Ureter (tissue), 1 donor: ENCODE measurements around the gene ICAM1. TPM values are rescaled to one million over a fixed set of nuclear protein-coding genes. Genes with fewer than 3 reads are reported as not detected.
"Not testable (repeated sequence)": the region's sequence is repeated elsewhere in the genome, so short reads cannot be mapped to it uniquely, and the experiment has no call there.

ENCODE experiments used
- DNase-seq: peaks from one replicate; pipeline ENCODE4 v3.0.0-alpha.2; 2020; ENCODE audit warnings: low spot score
- total RNA-seq: library from RNA; stranded (reverse); gene quantifications from one replicate; pipeline ENCODE4 v1.2.4, GENCODE V29; 2023
- donor health status: DM: yes; HTN: yes; CAD: no.

The ICAM1 gene
- total RNA-seq, 1 donor from 2014 or later, result 20.4 TPM

GRCh38 chr19:10277795-10278589, 7.1 kb downstream of the ICAM1 start:
- no peak for DNase-seq

GRCh38 chr19:10278935-10279334, 8.0 kb downstream of the ICAM1 start:
- DNase-seq, result no peak

- no peak for DNase-seq
These were observed 9.0 kb downstream of the ICAM1 start for GRCh38 chr19:10279737-10280442.

GRCh38 chr19:10282043-10282442, 11.1 kb downstream of the ICAM1 start:
- DNase-seq, result not testable (repeated sequence)

GRCh38 chr19:10283301-10284064, 12.6 kb downstream of the ICAM1 start:
- no peak for DNase-seq

- DNase-seq, result no peak
These were observed 13.4 kb downstream of the ICAM1 start for GRCh38 chr19:10284065-10284959.

GRCh38 chr19:10284960-10285278, 14.0 kb downstream of the ICAM1 start:
- no peak for DNase-seq

GRCh38 chr19:10285393-10285792, 14.5 kb downstream of the ICAM1 start:
- DNase-seq, result no peak

GRCh38 chr19:10286803-10287737, 16.1 kb downstream of the ICAM1 start, which contains the start of gene ICAM4:
Gene ICAM4, plus strand, starts transcription at chr19:10286955. Its CDS starts 58 bp downstream, at chr19:10287013.
- DNase-seq, result no peak

GRCh38 chr19:10288662-10289166, 17.8 kb downstream of the ICAM1 start:
- no peak for DNase-seq

GRCh38 chr19:10289167-10289835, 18.4 kb downstream of the ICAM1 start:
- no peak for DNase-seq

- DNase-seq, result no peak
These were observed 19.0 kb downstream of the ICAM1 start, which contains the start of gene ICAM5 for GRCh38 chr19:10289836-10290356. Gene ICAM5, plus strand, starts transcription at chr19:10289952. Its CDS starts 92 bp downstream, at chr19:10290044.

GRCh38 chr19:10290357-10290875, 19.5 kb downstream of the ICAM1 start:
- no peak for DNase-seq

- peak; percentile 73 for DNase-seq
These were observed 20.1 kb downstream of the ICAM1 start for GRCh38 chr19:10290876-10291553.

- DNase-seq, result no peak
These were observed 20.8 kb downstream of the ICAM1 start for GRCh38 chr19:10291554-10292205.

GRCh38 chr19:10292206-10292788, 21.4 kb downstream of the ICAM1 start:
- peak; percentile 86 for DNase-seq
